ENCODE measurements around the gene ABLIM2.

DNA sequence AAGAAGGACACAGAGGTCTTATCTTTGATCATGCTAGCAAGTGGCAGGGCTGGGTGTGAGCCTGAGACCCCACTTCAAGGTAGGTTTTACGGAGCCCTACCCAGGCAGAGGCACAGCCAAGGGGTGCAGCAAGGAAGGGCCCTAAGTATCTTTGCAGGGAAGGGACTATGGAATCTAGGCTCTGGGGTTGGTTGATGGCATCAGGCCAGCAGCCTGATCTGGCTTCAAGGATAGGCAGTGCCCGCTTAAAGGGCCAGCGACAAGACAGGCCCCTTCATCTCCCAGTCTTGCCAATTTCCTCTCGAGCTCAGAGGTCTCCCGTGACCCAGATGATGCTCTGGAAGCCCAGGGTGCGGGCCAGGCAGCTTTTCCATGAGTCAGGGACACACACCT is 5.8 kb downstream of the ABLIM2 start:
- TF ChIP-seq ZNF274 (IDR thresholded peaks at IDR 0.05; ENCODE audit: borderline replicate concordance, extremely low read depth, low read length) (no peak), HDAC2 (IDR thresholded peaks at IDR 0.05; ENCODE audit: borderline replicate concordance in 1 of 2, low read depth in 2 of 2, low read length in 2 of 2) (no peak), TAF1 (IDR thresholded peaks at IDR 0.05; ENCODE audit: low read depth, low read length) (no peak), CTCF (IDR thresholded peaks at IDR 0.05; ENCODE audit: control extremely low read depth in 1 of 3, insufficient read depth in 1 of 3, low read depth in 1 of 3, low read length in 3 of 3) (no peak), POLR2A (IDR thresholded peaks at IDR 0.05; ENCODE audit: control extremely low read depth in 1 of 2, low read depth in 2 of 2, low read length in 2 of 2) (no peak), KDM1A (IDR thresholded peaks at IDR 0.05; ENCODE audit: borderline replicate concordance, low read length) (no peak), ATF3 (IDR thresholded peaks at IDR 0.05; ENCODE audit: insufficient read depth, low read depth, low read length) (no peak), POLR2AphosphoS5 (IDR thresholded peaks at IDR 0.05; ENCODE audit: low read depth, low read length) (no peak)

Data from H1 (cell line).